Skeletal muscle satellite cell (primary cell): ENCODE measurements around the gene MAMDC2.
"Not testable (repeated sequence)": the region's sequence is repeated elsewhere in the genome, so short reads cannot be mapped to it uniquely, and the experiment has no call there.

Source experiments
- H3K27me3 ChIP-seq: 2 replicates; pipeline ENCODE4 v1.7.0; 2013; ENCODE audit warnings: low read length; ENCODE audit not compliant: control insufficient read depth, insufficient read depth
- H3K36me3 ChIP-seq: 2 replicates; pipeline ENCODE4 v1.7.0; 2013; ENCODE audit warnings: mild to moderate bottlenecking, control low read depth, low read length; ENCODE audit not compliant: insufficient read depth
- H3K4me1 ChIP-seq: 2 replicates; pipeline ENCODE4 v1.7.0; 2013; ENCODE audit warnings: low read length; ENCODE audit not compliant: control insufficient read depth, insufficient read depth
- H3K4me2 ChIP-seq: 2 replicates; pipeline ENCODE4 v1.7.0; 2013; ENCODE audit warnings: mild to moderate bottlenecking, low read length
- H3K4me3 ChIP-seq: 2 replicates; pipeline ENCODE4 v1.7.0; 2013; ENCODE audit warnings: low read length
- H3K9ac ChIP-seq: 2 replicates; pipeline ENCODE4 v1.7.0; 2013; ENCODE audit warnings: mild to moderate bottlenecking, low read depth, low read length, moderate library complexity
- H3K9me3 ChIP-seq: replicated peaks from 2 replicates; pipeline ENCODE4 v1.7.0; 2013; ENCODE audit warnings: mild to moderate bottlenecking, control low read depth, low read length

MAMDC2 gene

GRCh38 chr9:70172532-70172931 is 128.9 kb downstream of the MAMDC2 start:
- no peaks in the 10 kb centered on the region for H3K27me3 ChIP-seq
- H3K4me1 ChIP-seq = no peaks in the 10 kb centered on the region
- H3K9ac ChIP-seq = no peak overlapping the region
- no peak overlapping the region for H3K4me2 ChIP-seq
- H3K36me3 ChIP-seq = no peaks in the 10 kb centered on the region
- no peak overlapping the region for H3K4me3 ChIP-seq
- no peaks in the 10 kb centered on the region for H3K9me3 ChIP-seq

DNA sequence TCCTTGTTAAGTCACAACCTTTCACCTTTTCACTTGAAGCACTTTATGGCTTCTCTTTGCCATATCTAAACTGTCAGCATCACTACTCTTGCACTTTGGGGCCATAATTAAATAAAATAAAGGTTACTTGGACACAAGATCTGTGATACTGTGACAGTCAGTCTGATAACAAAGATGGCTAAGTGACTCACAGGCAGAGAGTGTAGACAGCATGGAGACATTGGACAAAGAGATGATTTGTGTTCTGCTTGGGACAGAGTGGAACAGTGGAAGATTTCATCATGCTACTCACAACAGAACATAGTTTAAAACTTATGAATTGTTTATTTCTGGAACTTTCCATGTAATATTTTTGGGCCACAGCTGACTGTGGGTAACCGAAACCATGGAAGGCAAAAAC is 133.5 kb downstream of the MAMDC2 start:
- Histone ChIP-seq H3K9me3 (no peaks in the 10 kb centered on the region), H3K4me1 (no peaks in the 10 kb centered on the region), H3K4me3 (no peak overlapping the region), H3K36me3 (no peaks in the 10 kb centered on the region), H3K9ac (no peak overlapping the region), H3K4me2 (no peak overlapping the region), H3K27me3 (no peaks in the 10 kb centered on the region)

DNA sequence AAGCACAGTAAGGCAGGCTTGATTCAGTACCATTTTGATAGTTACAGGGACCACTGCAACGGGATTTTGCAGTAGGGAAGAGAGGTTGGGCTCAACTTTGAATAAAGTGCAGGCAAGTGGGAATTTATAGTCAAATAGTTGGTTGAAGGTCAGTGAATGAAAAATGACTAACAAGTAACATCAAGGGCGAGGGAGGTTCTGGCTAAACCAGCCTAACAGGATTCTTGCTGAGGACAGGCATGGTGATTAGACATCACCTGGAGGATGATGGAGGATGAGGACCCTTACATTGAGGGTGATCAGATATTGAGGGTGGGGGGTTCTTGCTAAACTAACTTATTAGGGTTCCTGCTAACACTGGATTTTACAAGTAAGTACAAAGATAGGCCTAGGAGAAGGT is 149.1 kb downstream of the MAMDC2 start:
- no peaks in the 10 kb centered on the region for H3K9me3 ChIP-seq
- H3K4me1 ChIP-seq = no peaks in the 10 kb centered on the region
- H3K4me2 ChIP-seq = no peak overlapping the region
- H3K27me3 ChIP-seq = no peaks in the 10 kb centered on the region
- no peak overlapping the region for H3K9ac ChIP-seq
- no peaks in the 10 kb centered on the region for H3K36me3 ChIP-seq
- H3K4me3 ChIP-seq = no peak overlapping the region

- Histone ChIP-seq H3K9ac (no peak overlapping the region), H3K4me1 (no peaks in the 10 kb centered on the region), H3K36me3 (no peaks in the 10 kb centered on the region), H3K4me2 (no peak overlapping the region), H3K27me3 (no peaks in the 10 kb centered on the region), H3K4me3 (no peak overlapping the region), H3K9me3 (no peaks in the 10 kb centered on the region)
Measured at GRCh38 chr9:70195456-70195855, 151.8 kb downstream of the MAMDC2 start.

DNA sequence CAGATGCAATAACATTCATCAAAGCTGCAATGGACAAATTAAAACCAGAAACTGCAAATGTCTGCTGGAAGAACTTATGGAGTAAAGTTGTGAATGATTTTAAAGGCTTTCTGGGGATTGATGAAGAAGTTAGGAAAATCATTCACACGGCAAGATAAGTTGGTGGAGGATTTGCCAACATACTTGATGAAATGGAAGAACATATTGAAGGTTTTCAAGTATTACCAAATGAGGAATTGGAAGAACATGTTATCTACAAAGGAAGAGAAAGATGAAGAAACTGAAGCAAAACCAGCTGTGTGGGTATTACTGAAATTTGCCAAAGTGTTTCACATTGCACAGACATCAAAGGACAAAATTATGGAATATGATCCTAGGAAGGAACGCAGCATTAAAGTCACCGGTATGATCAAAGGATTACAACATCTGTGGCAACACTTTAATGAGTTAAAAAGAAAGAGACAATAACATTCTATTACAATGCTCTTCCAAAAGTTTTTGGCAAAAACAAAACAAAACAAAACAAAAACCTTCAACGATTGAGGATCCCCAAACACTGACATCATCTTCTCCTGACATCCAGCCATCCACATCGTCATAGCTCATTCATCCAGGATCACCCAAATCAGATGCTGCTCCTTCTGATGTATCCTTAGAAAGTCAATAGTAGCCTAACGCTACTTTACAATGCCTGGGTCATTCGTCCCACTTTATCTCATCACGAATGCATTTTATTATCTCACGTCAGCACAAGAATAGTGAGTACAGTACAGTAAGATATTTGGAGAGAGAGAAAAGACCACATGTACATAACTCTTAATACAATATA is 153.8 kb downstream of the MAMDC2 start:
- no peaks in the 10 kb centered on the region for H3K4me1 ChIP-seq
- H3K27me3 ChIP-seq = no peaks in the 10 kb centered on the region
- no peak overlapping the region for H3K4me2 ChIP-seq
- H3K36me3 ChIP-seq = no peaks in the 10 kb centered on the region
- H3K9ac ChIP-seq = no peak overlapping the region
- no peaks in the 10 kb centered on the region for H3K9me3 ChIP-seq
- H3K4me3 ChIP-seq = no peak overlapping the region

- H3K9ac ChIP-seq, H3K4me1 ChIP-seq, H3K4me3 ChIP-seq: not testable (repeated sequence)
Measured at GRCh38 chr9:70204743-70205142, 161.1 kb downstream of the MAMDC2 start.

DNA sequence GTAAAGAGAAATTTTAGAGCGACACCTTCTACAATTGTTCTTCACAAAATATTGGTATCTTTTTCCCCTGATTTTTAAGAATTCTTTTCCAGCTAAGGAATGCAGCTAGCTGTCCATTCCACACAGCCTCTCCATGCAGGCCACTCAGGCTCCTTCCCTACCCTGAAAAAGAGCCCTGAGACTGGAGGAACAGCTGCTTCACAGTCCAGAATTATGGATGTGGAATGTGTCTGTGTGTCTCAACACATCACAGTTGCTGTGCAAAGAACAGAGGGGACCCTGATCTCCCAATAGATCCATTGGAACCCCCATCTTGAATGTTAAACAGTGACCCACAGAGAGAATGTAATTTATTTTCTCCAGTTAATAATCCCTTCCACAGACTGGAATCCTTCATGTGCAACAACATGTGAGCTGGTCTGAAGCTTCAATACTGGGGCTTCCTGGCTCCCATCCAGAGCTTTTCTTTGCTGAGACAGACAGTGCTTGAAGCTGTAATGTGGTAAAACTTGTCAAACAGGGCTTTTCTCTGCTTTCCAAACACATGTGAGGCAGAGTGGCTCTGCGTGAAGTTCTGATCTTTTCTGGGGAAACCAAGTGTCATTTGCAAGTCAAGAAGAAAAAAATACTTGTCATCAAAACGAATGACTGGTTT is 161.8 kb downstream of the MAMDC2 start:
- Histone ChIP-seq H3K9me3 (no peaks in the 10 kb centered on the region), H3K4me3 (no peak overlapping the region), H3K36me3 (no peaks in the 10 kb centered on the region), H3K9ac (no peak overlapping the region), H3K4me2 (no peak overlapping the region), H3K27me3 (no peaks in the 10 kb centered on the region), H3K4me1 (no peaks in the 10 kb centered on the region)

More at GRCh38 chr9:70204743-70205142, 161.1 kb downstream of the MAMDC2 start:
- not testable (repeated sequence) for H3K36me3 ChIP-seq, H3K4me2 ChIP-seq, H3K27me3 ChIP-seq, H3K9me3 ChIP-seq

GRCh38 chr9:70217029-70217428 is 173.4 kb downstream of the MAMDC2 start:
- Histone ChIP-seq H3K36me3 (peaks cover 14% of the 10 kb centered on the region), H3K4me2 (no peak overlapping the region), H3K4me1 (peaks cover 11% of the 10 kb centered on the region), H3K9me3 (no peaks in the 10 kb centered on the region), H3K27me3 (no peaks in the 10 kb centered on the region), H3K9ac (no peak overlapping the region), H3K4me3 (no peak overlapping the region)

DNA sequence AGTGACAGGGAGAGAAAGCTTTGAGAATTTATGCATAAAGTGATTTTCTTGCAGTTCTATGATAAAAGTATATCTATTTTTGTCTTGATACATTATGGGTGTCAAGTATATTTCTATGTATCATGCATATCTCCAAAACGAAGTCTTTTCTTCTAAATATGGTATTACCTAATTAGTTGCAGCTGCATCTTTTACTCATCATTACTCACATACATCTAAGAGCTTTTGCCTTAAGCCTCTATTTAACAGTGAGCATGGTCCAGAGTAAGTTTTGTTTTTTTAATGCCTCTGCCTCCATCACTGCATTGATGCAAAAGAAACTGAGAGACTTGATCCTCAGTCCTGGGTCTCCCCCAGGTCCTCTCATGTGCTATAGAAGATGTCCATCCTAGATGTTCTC is 175.1 kb downstream of the MAMDC2 start:
- H3K4me1 ChIP-seq = peaks cover 14% of the 10 kb centered on the region
- no peaks in the 10 kb centered on the region for H3K9me3 ChIP-seq
- H3K36me3 ChIP-seq = peaks cover 9% of the 10 kb centered on the region
- H3K9ac ChIP-seq = no peak overlapping the region
- H3K4me3 ChIP-seq = no peak overlapping the region
- H3K27me3 ChIP-seq = no peaks in the 10 kb centered on the region
- H3K4me2 ChIP-seq = no peak overlapping the region

- Histone ChIP-seq H3K4me3 (no peak overlapping the region), H3K4me1 (peaks cover 14% of the 10 kb centered on the region), H3K4me2 (no peak overlapping the region), H3K9ac (no peak overlapping the region), H3K36me3 (peaks cover 8% of the 10 kb centered on the region), H3K27me3 (no peaks in the 10 kb centered on the region), H3K9me3 (no peaks in the 10 kb centered on the region)
Measured at GRCh38 chr9:70220216-70220615, 176.6 kb downstream of the MAMDC2 start.

- H3K36me3 ChIP-seq = no peaks in the 10 kb centered on the region
- no peak overlapping the region for H3K9ac ChIP-seq
- H3K9me3 ChIP-seq = no peaks in the 10 kb centered on the region
- no peak overlapping the region for H3K4me3 ChIP-seq
- H3K4me2 ChIP-seq = no peak overlapping the region
- no peaks in the 10 kb centered on the region for H3K27me3 ChIP-seq
- H3K4me1 ChIP-seq = peaks cover 14% of the 10 kb centered on the region
Measured at GRCh38 chr9:70222354-70222753, 178.7 kb downstream of the MAMDC2 start.

DNA sequence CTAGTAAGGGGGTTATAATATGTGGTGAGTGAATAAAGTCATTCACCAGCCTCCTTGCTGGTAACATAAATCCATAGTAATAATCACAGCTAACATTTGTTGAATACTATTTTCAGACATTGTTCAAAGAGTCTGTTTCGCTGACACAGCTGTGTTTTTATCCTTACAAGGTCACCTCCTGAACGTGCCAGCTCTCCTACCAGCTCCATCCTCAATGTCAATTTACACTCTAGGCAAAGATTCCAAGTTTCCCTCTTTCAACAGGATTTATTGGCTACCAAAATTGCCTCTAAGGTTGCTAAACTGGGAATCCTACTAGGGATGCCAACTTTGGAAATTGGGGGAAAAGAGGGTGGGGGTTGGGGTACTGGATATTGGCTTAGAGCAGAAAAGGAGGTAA is 184.5 kb downstream of the MAMDC2 start:
- Histone ChIP-seq H3K9ac (no peak overlapping the region), H3K9me3 (no peaks in the 10 kb centered on the region), H3K27me3 (no peaks in the 10 kb centered on the region), H3K4me3 (no peak overlapping the region), H3K4me1 (peaks cover 21% of the 10 kb centered on the region), H3K4me2 (no peak overlapping the region), H3K36me3 (no peaks in the 10 kb centered on the region)
